ENCODE measurements around the gene LYZL2. TPM values are rescaled to one million over a fixed set of nuclear protein-coding genes. Genes with fewer than 3 reads are reported as not detected.

LYZL2 gene
- total and polyA plus RNA-seq, 2 donors (not counting 3 experiments of a cell fraction or from before 2014, with no cell fraction given), result not detected

GRCh38 chr10:30576641-30577040, 52.9 kb downstream of the LYZL2 start:
- Histone ChIP-seq H3K4me3 (replicated peaks in 1 of 3; ENCODE audit: insufficient read depth in 1 of 3, low read depth in 1 of 3, low read length in 3 of 3) (no peak overlapping the region), H3K79me2 (ENCODE audit: control insufficient read depth, insufficient read depth, low read length) (no peaks in the 10 kb centered on the region), H3K4me1 (ENCODE audit: control insufficient read depth, extremely low read depth, insufficient read depth, low read length) (no peaks in the 10 kb centered on the region), H3K27ac (ENCODE audit: insufficient read depth, low read depth, low read length) (no peak overlapping the region), H3K36me3 (ENCODE audit: control insufficient read depth in 2 of 2, extremely low read depth in 1 of 2, insufficient read depth in 2 of 2, low read length in 2 of 2) (no peaks in the 10 kb centered on the region), H3K9ac (replicated peaks; ENCODE audit: extremely low read depth, insufficient read depth, low read length) (no peak overlapping the region), H2AFZ (ENCODE audit: low read depth, low read length) (no peak overlapping the region), H3K9me1 (replicated peaks; ENCODE audit: control insufficient read depth, extremely low read depth, insufficient read depth, low read length) (no peaks in the 10 kb centered on the region), H3K4me2 (ENCODE audit: insufficient read depth, low read length) (no peak overlapping the region), H3K27me3 (ENCODE audit: control insufficient read depth in 2 of 2, insufficient read depth in 2 of 2, low read length in 2 of 2) (peaks cover 8 to 14% of the 10 kb centered on the region in 2 experiments), H3K9me3 (replicated peaks; ENCODE audit: control insufficient read depth, insufficient read depth, low read length) (no peaks in the 10 kb centered on the region), H4K20me1 (replicated peaks; ENCODE audit: control insufficient read depth, extremely low read depth, insufficient read depth, low read length) (no peaks in the 10 kb centered on the region)
- intact Hi-C loops (cut with micrococcal nuclease) (no loop called here), dilution Hi-C loops (cut with MboI; ENCODE audit: extremely low pct_ligation_motif_present, low sequenced_read_pairs) (no loop called here)
- DNase-seq (ENCODE audit: low read depth, low spot score) (no peak), FAIRE-seq (no peak)
- no TSS peak for BruUV-seq (replicated peaks)
- TF ChIP-seq, protein P1, sequence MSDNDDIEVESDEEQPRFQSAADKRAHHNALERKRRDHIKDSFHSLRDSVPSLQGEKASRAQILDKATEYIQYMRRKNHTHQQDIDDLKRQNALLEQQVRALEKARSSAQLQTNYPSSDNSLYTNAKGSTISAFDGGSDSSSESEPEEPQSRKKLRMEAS (IDR thresholded peaks at IDR 0.05; ENCODE audit: insufficient read depth, insufficient read length), result no peak
- TF ChIP-seq GATA2 (IDR thresholded peaks at IDR 0.05; ENCODE audit: insufficient read depth, insufficient read length, low read depth, low read length) (no peak), FOS (IDR thresholded peaks at IDR 0.05; ENCODE audit: borderline replicate concordance, insufficient read depth, low read length) (no peak), EZH2 (IDR thresholded peaks at IDR 0.05; ENCODE audit: borderline replicate concordance, low read depth, low read length, severe bottlenecking) (no peak), POLR2A (IDR thresholded peaks at IDR 0.05; ENCODE audit: low read depth, low read length) (no peak), POLR2AphosphoS5 (IDR thresholded peaks at IDR 0.05; ENCODE audit: insufficient read depth, low read depth, low read length) (no peak), CTCF (IDR thresholded peaks at IDR 0.05; ENCODE audit: extremely low read depth in 1 of 2, insufficient read depth in 1 of 2, low read depth in 1 of 2, low read length in 2 of 2) (no peak)
- POLR2A ChIA-PET, result no interaction called here
- CTCF ChIA-PET, result interaction anchor here (0.6 to 1.4 kb wide), 2 partner anchors 14 to 24 kb away, joined by 3 to 5 read pairs; no protein-coding TSS in a partner anchor
